GM12878 (cell line): ENCODE measurements around the gene GPC5. TPM values are rescaled to one million over a fixed set of nuclear protein-coding genes. Genes with fewer than 3 reads are reported as not detected.

Experiments used
- ATAC-seq: fragments of 200-7000 bp; cut with Tn5 transposase; 3 replicates; pipeline ENCODE4 v1.9.1; 2020; ENCODE audit warnings: mild to moderate bottlenecking, moderate library complexity
- BruUV-seq: library from RNA; stranded (reverse); fragments of 400-500 nt; replicated peaks from 2 replicates; lab custom pipeline; 2021; lab: Mats Ljungman, UMichigan
- CTCF ChIA-PET: fragments of 300-600 bp; sonication (Branson Sonifier 250); formaldehyde crosslinking; extraction: SDS; loops from one replicate; lab custom pipeline; 2021; ENCODE audit warnings: inconsistent platforms; lab: Yijun Ruan, JAX
- POLR2A ChIA-PET: fragments of 350-600 bp; formaldehyde crosslinking; extraction: SDS; loops from one replicate; lab custom pipeline; 2021; ENCODE audit warnings: inconsistent platforms; lab: Charles Lee
- RAD21 ChIA-PET: fragments of 300-600 bp; sonication (Branson Sonifier 250); formaldehyde crosslinking; loops from one replicate; lab custom pipeline; 2023; ENCODE audit warnings: antibody characterized with exemption; ENCODE audit not compliant: unreplicated experiment; lab: Charles Lee
- SMC1A ChIA-PET: fragments of 300-600 bp; sonication (Branson Sonifier 250); formaldehyde crosslinking; loops from one replicate; lab custom pipeline; 2023; ENCODE audit not compliant: unreplicated experiment, uncharacterized antibody; lab: Charles Lee
- DNase-seq: peaks from one replicate; pipeline ENCODE4 v3.0.0-alpha.2; 2011; ENCODE audit warnings: low read depth, low spot score
- FAIRE-seq: peaks from 3 replicates; lab custom pipeline; 2011; peaks lifted over from hg19 to GRCh38; lab: Jason Lieb, UNC
- H2AFZ ChIP-seq: 2 replicates; pipeline ENCODE4 v1.6.0; 2011; ENCODE audit warnings: low read depth, low read length, control low read depth; ENCODE audit not compliant: control insufficient read depth
- H3K27ac ChIP-seq: 2 replicates; pipeline ENCODE4 v1.5.1; 2011; ENCODE audit warnings: control low read depth; ENCODE audit not compliant: control insufficient read depth, insufficient read depth
- H3K27me3 ChIP-seq, 2 experiments: replicated peaks in 1 of 2; 2 replicates each; pipeline versions ENCODE4 v1.6.0 to v1.6.1; 2011; ENCODE audit warnings: low read length in 1 of 2; ENCODE audit not compliant: control insufficient read depth in 2 of 2, insufficient read depth in 2 of 2
- H3K36me3 ChIP-seq, 2 experiments: 2 replicates each; pipeline ENCODE4 v1.5.1; 2011; ENCODE audit warnings: low read length in 1 of 2; ENCODE audit not compliant: control insufficient read depth in 2 of 2, insufficient read depth in 2 of 2
- H3K4me1 ChIP-seq: 2 replicates; pipeline ENCODE4 v1.6.1; 2011; ENCODE audit warnings: mild to moderate bottlenecking, low read length, moderate library complexity, mixed read lengths; ENCODE audit not compliant: control insufficient read depth, insufficient read depth
- H3K4me2 ChIP-seq: 2 replicates; pipeline ENCODE4 v1.6.0; 2011; ENCODE audit warnings: control low read depth; ENCODE audit not compliant: control insufficient read depth, insufficient read depth
- H3K4me3 ChIP-seq: fragments of 200-600 bp; sonication (generic); 2 replicates; pipeline ENCODE4 v1.5.1; 2016
- H3K79me2 ChIP-seq: 2 replicates; pipeline ENCODE4 v1.6.0; 2011; ENCODE audit warnings: low read length; ENCODE audit not compliant: control insufficient read depth, insufficient read depth
- H3K9ac ChIP-seq: 2 replicates; pipeline ENCODE4 v1.8.0; 2011; ENCODE audit warnings: low read length, control low read depth, mixed read lengths; ENCODE audit not compliant: control insufficient read depth, insufficient read depth
- H3K9me3 ChIP-seq: replicated peaks from 3 replicates; pipeline ENCODE4 v1.5.1; 2011; ENCODE audit warnings: mild to moderate bottlenecking, low read length; ENCODE audit not compliant: control insufficient read depth, insufficient read depth
- H4K20me1 ChIP-seq: 2 replicates; pipeline ENCODE4 v1.6.0; 2011; ENCODE audit not compliant: control insufficient read depth, insufficient read depth
- IKZF1 ChIP-seq: fragments of 450-650 bp; conservative IDR thresholded peaks from 2 replicates; pipeline ENCODE4 v1.6.1; 2017; ENCODE audit warnings: antibody characterized with exemption, mild to moderate bottlenecking
- KAT2A ChIP-seq: conservative IDR thresholded peaks from 2 replicates; pipeline ENCODE4 v1.6.1; 2011; ENCODE audit warnings: low read depth, low read length; ENCODE audit not compliant: control insufficient read depth
- NRF1 ChIP-seq: conservative IDR thresholded peaks from 2 replicates; pipeline ENCODE4 v1.6.1; 2011; ENCODE audit warnings: mild to moderate bottlenecking, low read depth, low read length, improper control_type of control experiment
- RCOR1 ChIP-seq: conservative IDR thresholded peaks from 2 replicates; pipeline ENCODE4 v1.6.1; 2012; ENCODE audit warnings: low read depth, low read length, improper control_type of control experiment
- RUNX3 ChIP-seq: IDR thresholded peaks from 2 replicates; pipeline ENCODE4 v1.6.1; 2012; ENCODE audit warnings: low read length, inconsistent platforms
- SIX5 ChIP-seq: IDR thresholded peaks from 2 replicates; pipeline ENCODE4 v1.6.1; 2011; ENCODE audit warnings: mild to moderate bottlenecking, low read depth, low read length, moderate library complexity; ENCODE audit not compliant: severe bottlenecking
- SMAD1 ChIP-seq: fragments of 450-650 bp; IDR thresholded peaks from 2 replicates; pipeline ENCODE4 v1.6.1; 2018; ENCODE audit warnings: mild to moderate bottlenecking, low read depth; ENCODE audit not compliant: partially characterized antibody
- TAF1 ChIP-seq: IDR thresholded peaks from 2 replicates; pipeline ENCODE4 v1.6.1; 2011; ENCODE audit warnings: mild to moderate bottlenecking, low read depth, low read length, borderline replicate concordance
- ZNF207 ChIP-seq: fragments of 450-650 bp; IDR thresholded peaks from 2 replicates; pipeline ENCODE4 v1.6.1; 2014; ENCODE audit warnings: antibody characterized with exemption, mild to moderate bottlenecking, borderline replicate concordance
- ZNF592 ChIP-seq: fragments of 450-650 bp; IDR thresholded peaks from 2 replicates; pipeline ENCODE4 v1.6.1; 2017; ENCODE audit warnings: mild to moderate bottlenecking, moderate library complexity
- WGBS: methylation state at CpG from one replicate; pipeline ENCODE4 v1.1.6; 2016; ENCODE audit warnings: low lambda C conversion rate; ENCODE audit not compliant: insufficient replicate concordance, insufficient coverage; ENCODE audit errors: missing lambda C conversion rate; 5-methylcytosine and 5-hydroxymethylcytosine counted together
- in situ Hi-C: fragments of 300-500 bp; cut with MboI; formaldehyde crosslinking; loops from 9 replicates; pipeline ENCODE4 v1.14.3; 2018; ENCODE audit warnings: mixed read lengths
- intact Hi-C: fragments of 100-400 bp; cut with micrococcal nuclease; formaldehyde crosslinking; loops from one replicate; pipeline ENCODE4 v1.14.2; 2022; ENCODE audit not compliant: unreplicated experiment
- polyA plus RNA-seq, 11 experiments: library from polyadenylated mRNA; depleted of rRNA in 4 of 11; unstranded in 6 of 11; stranded (reverse) in 5 of 11; fragments of >200 nt; fragmentation: Nextera tagmentation in 4 of 11; fragmentation: Illumina TruSeq in 1 of 11; extraction: Ambion mirVana in 4 of 11; extraction: Trizol in 1 of 11; gene quantifications; 1 replicate in 1 of 11; 2 replicates in 10 of 11; pipeline versions ENCODE4 v1.2.1 to v1.2.3, GENCODE V29; 2011 to 2016; ENCODE audit warnings: inconsistent platforms in 2 of 11, missing spikeins in 2 of 11, low read depth in 1 of 11
- total RNA-seq, 4 experiments: library from RNA; depleted of rRNA in 3 of 4; stranded (reverse); fragments of >200 nt in 3 of 4; fragmentation: Illumina TruSeq in 1 of 4; extraction: Trizol in 1 of 4; gene quantifications; 2 replicates each; pipeline versions ENCODE4 v1.2.1 to v1.2.3, GENCODE V29; 2013 to 2021
- TF ChIP-seq, protein P1 (sequence below): IDR thresholded peaks from 2 replicates; pipeline ENCODE4 v1.6.1; 2012; ENCODE audit warnings: low read depth, low read length, improper control_type of control experiment

The GPC5 gene
- total and polyA plus RNA-seq, 10 of the 15 experiments (the other 5 are each of a cell fraction or from before 2014, with no cell fraction given), result 0.05 to 0.87 (median 0.44) TPM; not detected in 1

GRCh38 chr13:92418818-92419412 lies 1020.5 kb downstream of the GPC5 start (continued):
- TF ChIP-seq KAT2A (no peak), TAF1 (no peak), RUNX3 (no peak)

DNA sequence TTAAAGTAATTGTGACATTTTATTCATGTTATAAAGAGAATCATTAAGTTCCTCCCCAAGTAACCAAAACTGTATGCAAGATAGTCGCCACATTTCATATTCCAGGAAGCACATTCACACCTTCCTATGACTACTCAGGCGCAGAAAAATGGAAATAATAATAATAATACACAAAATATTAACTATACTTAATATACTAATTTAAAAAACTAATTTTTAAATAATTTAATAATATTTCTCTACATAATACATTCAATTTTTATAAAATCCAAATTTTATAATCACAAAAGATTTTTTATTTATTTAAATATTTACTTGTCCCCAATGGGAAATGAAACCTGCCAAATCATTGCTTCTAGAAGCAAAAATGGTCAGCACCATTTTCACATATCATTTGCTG lies 1030.8 kb downstream of the GPC5 start:
- ChIA-PET RAD21 (no interaction called here), SMC1A (no interaction called here)
- no peak overlapping the region for H2AFZ ChIP-seq
- ATAC-seq, result no peak
- TF ChIP-seq, protein P1, sequence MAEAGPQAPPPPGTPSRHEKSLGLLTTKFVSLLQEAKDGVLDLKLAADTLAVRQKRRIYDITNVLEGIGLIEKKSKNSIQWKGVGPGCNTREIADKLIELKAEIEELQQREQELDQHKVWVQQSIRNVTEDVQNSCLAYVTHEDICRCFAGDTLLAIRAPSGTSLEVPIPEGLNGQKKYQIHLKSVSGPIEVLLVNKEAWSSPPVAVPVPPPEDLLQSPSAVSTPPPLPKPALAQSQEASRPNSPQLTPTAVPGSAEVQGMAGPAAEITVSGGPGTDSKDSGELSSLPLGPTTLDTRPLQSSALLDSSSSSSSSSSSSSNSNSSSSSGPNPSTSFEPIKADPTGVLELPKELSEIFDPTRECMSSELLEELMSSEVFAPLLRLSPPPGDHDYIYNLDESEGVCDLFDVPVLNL, result no peak
- TF ChIP-seq, all 136 proteins: peak for 0
- no peaks in the 10 kb centered on the region for H3K4me1 ChIP-seq
- FAIRE-seq, result no peak
- H3K27me3 ChIP-seq, result no peaks in the 10 kb centered on the region
- no TSS peak for BruUV-seq
- CTCF ChIA-PET, result no interaction called here
- no peak for DNase-seq
- H3K4me3 ChIP-seq, result no peak overlapping the region
- no peaks in the 10 kb centered on the region for H3K36me3 ChIP-seq
- H3K27ac ChIP-seq, result no peak overlapping the region
- H3K4me2 ChIP-seq, result no peak overlapping the region
- H3K9ac ChIP-seq, result no peak overlapping the region
- WGBS, result 2% methylated on average over 2 of the region's 2 CpGs
- POLR2A ChIA-PET, result no interaction called here
- in situ Hi-C loops (no loop called here), intact Hi-C loops (no loop called here)
- H3K79me2 ChIP-seq, result no peaks in the 10 kb centered on the region
- H4K20me1 ChIP-seq, result no peaks in the 10 kb centered on the region
- no peaks in the 10 kb centered on the region for H3K9me3 ChIP-seq

- H3K27ac ChIP-seq, result no peak overlapping the region
- in situ Hi-C loops, result no loop called here
- RAD21 ChIA-PET, result no interaction called here
- no peak overlapping the region for H2AFZ ChIP-seq
- no peaks in the 10 kb centered on the region for H3K27me3 ChIP-seq
- BruUV-seq, result no TSS peak
- CTCF ChIA-PET, result no interaction called here
- DNase-seq (no peak), ATAC-seq (no peak), FAIRE-seq (no peak)
- TF ChIP-seq SIX5, result no peak
- no peak for TF ChIP-seq NRF1
- no peak for TF ChIP-seq ZNF207
- TF ChIP-seq IKZF1, result no peak
- no peak for TF ChIP-seq ZNF592
- TF ChIP-seq RCOR1, result no peak
- no peak for TF ChIP-seq SMAD1
- H3K79me2 ChIP-seq, result no peaks in the 10 kb centered on the region
- no peaks in the 10 kb centered on the region for H3K36me3 ChIP-seq
- no peak overlapping the region for H3K4me2 ChIP-seq
- H3K9me3 ChIP-seq, result no peaks in the 10 kb centered on the region
- H3K9ac ChIP-seq, result no peak overlapping the region
- H3K4me1 ChIP-seq, result no peaks in the 10 kb centered on the region
- POLR2A ChIA-PET, result no interaction called here
- 46% methylated on average over 3 of the region's 3 CpGs for WGBS
- SMC1A ChIA-PET, result no interaction called here
- H4K20me1 ChIP-seq, result no peaks in the 10 kb centered on the region
- no peak overlapping the region for H3K4me3 ChIP-seq
- intact Hi-C loops, result no loop called here
These were observed 1035.0 kb downstream of the GPC5 start for GRCh38 chr13:92433386-92433785.
